Uterus (tissue), 4 donors: ENCODE results near the gene VAV1. TPM values are rescaled to one million over a fixed set of nuclear protein-coding genes. Genes with fewer than 3 reads are reported as not detected.

Experiments used
- DNase-seq, 2 donors: peaks; one replicate each; pipeline ENCODE4 v3.0.0-alpha.2; 2019 to 2020
- H3K27ac ChIP-seq, 2 donors: fragments of 200-600 bp; sonication (generic); 1 replicate in 1 of 2; 2 replicates in 1 of 2; pipeline ENCODE4 v1.5.1; 2016 to 2018
- H3K27me3 ChIP-seq, 2 donors: fragments of 200-600 bp; sonication (generic); one replicate each; pipeline ENCODE4 v1.5.1; 2018 to 2019; ENCODE audit warnings: control low read depth in 1 of 2
- H3K36me3 ChIP-seq, 2 donors: fragments of 200-600 bp; sonication (generic); one replicate each; pipeline ENCODE4 v1.5.1; 2019; ENCODE audit warnings: control low read depth in 1 of 2
- H3K4me1 ChIP-seq, 2 donors: fragments of 200-600 bp; sonication (generic); one replicate each; pipeline ENCODE4 v1.5.1; 2018 to 2019; ENCODE audit warnings: control low read depth in 1 of 2
- H3K4me3 ChIP-seq, 2 donors: fragments of 200-600 bp; sonication (generic); 1 replicate in 1 of 2; 2 replicates in 1 of 2; pipeline ENCODE4 v1.5.1; 2018 to 2019; ENCODE audit warnings: mild to moderate bottlenecking in 1 of 2
- H3K9me3 ChIP-seq, 2 donors: fragments of 200-600 bp; sonication (generic); one replicate each; pipeline ENCODE4 v1.5.1; 2019; ENCODE audit warnings: control low read depth in 1 of 2
- CTCF ChIP-seq, 4 experiments: fragments of 200-600 bp in 2 of 4; fragments of 450-650 bp in 2 of 4; sonication (generic) in 2 of 4; IDR thresholded peaks; one replicate each; pipeline ENCODE4 v1.5.1; 2016 to 2019; ENCODE audit warnings: antibody characterized with exemption in 4 of 4, mild to moderate bottlenecking in 2 of 4, moderate library complexity in 1 of 4
- POLR2A ChIP-seq, 2 donors: fragments of 450-650 bp; IDR thresholded peaks; one replicate each; pipeline ENCODE4 v1.6.1; 2016; ENCODE audit warnings: antibody characterized with exemption in 2 of 2, mild to moderate bottlenecking in 1 of 2, moderate library complexity in 1 of 2
- intact Hi-C: fragments of 100-400 bp; cut with DNase I; formaldehyde crosslinking; loops from one replicate; pipeline ENCODE4 v1.15.1; 2023; ENCODE audit warnings: low total_unique reads
- total RNA-seq, 4 donors: library from RNA; depleted of rRNA in 3 of 4; stranded (reverse); fragments of >200 nt in 3 of 4; gene quantifications; one replicate each; pipeline versions ENCODE4 v1.1.0 to v1.2.4, GENCODE V29; 2014 to 2023
- donor health status: DM: yes; HTN: yes; CAD: no.

Gene VAV1
- total RNA-seq, 4 donors from 2014 or later: 0.29 to 7.9 (median 4.6) TPM

- DNase-seq: no peak
- H3K27me3 ChIP-seq: no peaks in the 10 kb centered on the region
- intact Hi-C loops: no loop called here
- H3K36me3 ChIP-seq: no peaks in the 10 kb centered on the region
- TF ChIP-seq POLR2A (IDR thresholded peaks at IDR 0.05): no peak
- TF ChIP-seq CTCF (IDR thresholded peaks at IDR 0.05): no peak
- no peak overlapping the region for H3K27ac ChIP-seq
- no peaks in the 10 kb centered on the region for H3K4me1 ChIP-seq
- no peak overlapping the region for H3K4me3 ChIP-seq
- no peaks in the 10 kb centered on the region for H3K9me3 ChIP-seq
Observed at GRCh38 chr19:6731822-6732221, 40.7 kb upstream of the VAV1 start.

GRCh38 chr19:6732803-6733337, 39.6 kb upstream of the VAV1 start:
- Histone ChIP-seq H3K4me1 (peaks cover 0 to under 1% of the 10 kb centered on the region in 2 donors), H3K27ac (no peak overlapping the region), H3K27me3 (no peaks in the 10 kb centered on the region), H3K36me3 (no peaks in the 10 kb centered on the region), H3K9me3 (no peaks in the 10 kb centered on the region), H3K4me3 (no peak overlapping the region)
- TF ChIP-seq POLR2A (IDR thresholded peaks at IDR 0.05) (no peak), CTCF (IDR thresholded peaks at IDR 0.05) (no peak)
- DNase-seq: no peak
- intact Hi-C loops: no loop called here

GRCh38 chr19:6733338-6734095, 39.0 kb upstream of the VAV1 start:
- no peak overlapping the region for H3K4me3 ChIP-seq
- H3K9me3 ChIP-seq: no peaks in the 10 kb centered on the region
- TF ChIP-seq POLR2A (IDR thresholded peaks at IDR 0.05): no peak
- no peak for TF ChIP-seq CTCF (IDR thresholded peaks at IDR 0.05)
- DNase-seq: no peak
- no peak overlapping the region for H3K27ac ChIP-seq
- no peaks in the 10 kb centered on the region for H3K27me3 ChIP-seq
- no peaks in the 10 kb centered on the region for H3K36me3 ChIP-seq
- peaks cover 0 to 7% of the 10 kb centered on the region in 2 donors for H3K4me1 ChIP-seq
- intact Hi-C loops: no loop called here

- Histone ChIP-seq H3K27ac (no peak overlapping the region), H3K36me3 (no peaks in the 10 kb centered on the region), H3K4me3 (no peak overlapping the region), H3K4me1 (peaks cover 0 to 12% of the 10 kb centered on the region in 2 donors), H3K9me3 (no peaks in the 10 kb centered on the region), H3K27me3 (no peaks in the 10 kb centered on the region)
- intact Hi-C loops: no loop called here
- no peak for DNase-seq
- TF ChIP-seq POLR2A (IDR thresholded peaks at IDR 0.05) (no peak), CTCF (IDR thresholded peaks at IDR 0.05) (no peak)
Observed at GRCh38 chr19:6734096-6734696, 38.3 kb upstream of the VAV1 start.
